ENCODE data around the gene CHST8. TPM values are rescaled to one million over a fixed set of nuclear protein-coding genes. Genes with fewer than 3 reads are reported as not detected.
A peak's percentile ranks its signal among the peaks of the same experiment; 100 is the strongest.

The CHST8 gene
- total and polyA plus RNA-seq, 4 donors: 0.09 to 0.67 (median 0.24) TPM

- H3K4me3 ChIP-seq: no peak overlapping the region
- ATAC-seq (ENCODE audit: insufficient read depth, low FRiP score) (no peak), DNase-seq (no peak)
- H3K27ac ChIP-seq (ENCODE audit: low read depth in 1 of 2, low read length in 1 of 2): no peak overlapping the region
- WGBS, 2 donors: 13 to 14% methylated on average over 58 to 60 of the region's 60 CpGs
- no peaks in the 10 kb centered on the region for H3K36me3 ChIP-seq (ENCODE audit: control insufficient read depth in 4 of 4, insufficient read depth in 4 of 4, low read length in 4 of 4)
- peaks cover 0 to 10% (median 0%) of the 10 kb centered on the region in 5 donors for H3K4me1 ChIP-seq (ENCODE audit: control insufficient read depth in 5 of 5, insufficient read depth in 5 of 5, low read length in 5 of 5)
- H3K9ac ChIP-seq (ENCODE audit: insufficient read depth in 1 of 2, low read length in 2 of 2): no peak overlapping the region
- H3K9me3 ChIP-seq (ENCODE audit: control insufficient read depth in 4 of 4, insufficient read depth in 3 of 4, low read length in 3 of 4): no peaks in the 10 kb centered on the region
- no peak for TF ChIP-seq CTCF (IDR thresholded peaks at IDR 0.05; ENCODE audit: control extremely low read depth, extremely low read depth)
- H3K27me3 ChIP-seq (ENCODE audit: control insufficient read depth in 3 of 3, insufficient read depth in 3 of 3, low read length in 2 of 3): peaks cover 6 to 70% (median 35%) of the 10 kb centered on the region in 3 donors
These were observed 528 bp upstream of the CHST8 start for GRCh38 chr19:33621065-33621785.

GRCh38 chr19:33622505-33622808 lies 704 bp downstream of the CHST8 start:
- WGBS, 2 donors: 0 to 1% methylated on average over 35 of the region's 35 CpGs
- ATAC-seq (ENCODE audit: insufficient read depth, low FRiP score): no peak

GRCh38 chr19:33622809-33623511 lies 1.2 kb downstream of the CHST8 start:
- 2% methylated on average over 62 to 64 of the region's 64 CpGs for WGBS, 2 donors
- DNase-seq: no peak
- ATAC-seq (ENCODE audit: insufficient read depth, low FRiP score): no peak

More at GRCh38 chr19:33622505-33622808, 704 bp downstream of the CHST8 start:
- no peak for TF ChIP-seq CTCF (IDR thresholded peaks at IDR 0.05; ENCODE audit: control extremely low read depth, extremely low read depth)
- Histone ChIP-seq H3K9ac (ENCODE audit: insufficient read depth in 1 of 2, low read length in 2 of 2) (no peak overlapping the region), H3K9me3 (ENCODE audit: control insufficient read depth in 4 of 4, insufficient read depth in 3 of 4, low read length in 3 of 4) (no peaks in the 10 kb centered on the region), H3K27ac (ENCODE audit: low read depth in 1 of 2, low read length in 1 of 2) (no peak overlapping the region), H3K4me1 (ENCODE audit: control insufficient read depth in 5 of 5, insufficient read depth in 5 of 5, low read length in 5 of 5) (peaks cover 0 to 10% (median 0%) of the 10 kb centered on the region in 5 donors), H3K4me3 (no peak overlapping the region), H3K27me3 (ENCODE audit: control insufficient read depth in 3 of 3, insufficient read depth in 3 of 3, low read length in 2 of 3) (peaks cover 6 to 69% (median 36%) of the 10 kb centered on the region in 3 donors), H3K36me3 (ENCODE audit: control insufficient read depth in 4 of 4, insufficient read depth in 4 of 4, low read length in 4 of 4) (no peaks in the 10 kb centered on the region)
- DNase-seq: peak in 2 of 3 donors; percentile 2 to 6

More at GRCh38 chr19:33622809-33623511, 1.2 kb downstream of the CHST8 start:
- H3K27ac ChIP-seq (ENCODE audit: low read depth in 1 of 2, low read length in 1 of 2): no peak overlapping the region
- H3K36me3 ChIP-seq (ENCODE audit: control insufficient read depth in 4 of 4, insufficient read depth in 4 of 4, low read length in 4 of 4): no peaks in the 10 kb centered on the region
- no peaks in the 10 kb centered on the region for H3K9me3 ChIP-seq (ENCODE audit: control insufficient read depth in 4 of 4, insufficient read depth in 3 of 4, low read length in 3 of 4)
- H3K4me3 ChIP-seq: no peak overlapping the region
- H3K4me1 ChIP-seq (ENCODE audit: control insufficient read depth in 5 of 5, insufficient read depth in 5 of 5, low read length in 5 of 5): peaks cover 0 to 10% (median 0%) of the 10 kb centered on the region in 5 donors
- H3K27me3 ChIP-seq (ENCODE audit: control insufficient read depth in 3 of 3, insufficient read depth in 3 of 3, low read length in 2 of 3): peaks cover 6 to 64% (median 36%) of the 10 kb centered on the region in 3 donors
- no peak overlapping the region for H3K9ac ChIP-seq (ENCODE audit: insufficient read depth in 1 of 2, low read length in 2 of 2)
- TF ChIP-seq CTCF (IDR thresholded peaks at IDR 0.05; ENCODE audit: control extremely low read depth, extremely low read depth): no peak

Data from lung (tissue), 12 donors.